Mucosa of descending colon (tissue), 3 donors: ENCODE results near the gene TM9SF1. TPM values are rescaled to one million over a fixed set of nuclear protein-coding genes. Genes with fewer than 3 reads are reported as not detected.

Experiments used
- ATAC-seq: fragments of 200-7000 bp; cut with Tn5 transposase; one replicate; pipeline ENCODE4 v1.9.1; 2020; ENCODE audit warnings: mild to moderate bottlenecking, moderate library complexity
- DNase-seq, 3 donors: peaks; one replicate each; pipeline ENCODE4 v3.0.0-alpha.2; 2020
- H3K36me3 ChIP-seq: fragments of 200-600 bp; one replicate; pipeline ENCODE4 v1.8.0; 2021; ENCODE audit warnings: low read depth, mild to moderate bottlenecking
- H3K4me1 ChIP-seq: fragments of 200-600 bp; one replicate; pipeline ENCODE4 v1.8.0; 2021; ENCODE audit warnings: low read depth, mild to moderate bottlenecking
- H3K4me3 ChIP-seq: fragments of 200-600 bp; one replicate; pipeline ENCODE4 v1.8.0; 2021; ENCODE audit warnings: mild to moderate bottlenecking
- H3K9me3 ChIP-seq: fragments of 200-600 bp; one replicate; pipeline ENCODE4 v1.8.0; 2021; ENCODE audit warnings: mild to moderate bottlenecking
- CTCF ChIP-seq: fragments of 200-600 bp; IDR thresholded peaks from one replicate; pipeline ENCODE4 v1.8.0; 2022; ENCODE audit warnings: antibody characterized with exemption, mild to moderate bottlenecking
- intact Hi-C, 2 donors: fragments of 100-400 bp; cut with DNase I in 1 of 2; cut with micrococcal nuclease in 1 of 2; formaldehyde crosslinking; loops; one replicate each; pipeline versions ENCODE4 v1.11.0 to v1.11.1; 2022; cut with DNase I, micrococcal nuclease
- total RNA-seq, 3 donors: library from RNA; stranded (reverse); fragmentation: NEBNext Ultra II Directional in 2 of 3; extraction: Animal tissue kit (Norgen Biotek cat#: 25700) in 2 of 3; gene quantifications; one replicate each; pipeline versions ENCODE4 v1.2.1 to v1.2.4, GENCODE V29; 2021 to 2023
- donor health status: DM: no; HTN: no; CAD: no; lungs with moderate emphysema.
- donor health status: DM: no; HTN: no; CAD: no.
- donor health status: DM: no; HTN: yes; CAD: no.

TM9SF1 gene
- total RNA-seq, 3 donors from 2014 or later, result 41.7 to 49.1 (median 47.1) TPM

GRCh38 chr14:24150061-24150460 lies 45.2 kb downstream of the TM9SF1 start:
- intact Hi-C loops, result no loop called here
- TF ChIP-seq CTCF, result no peak
- DNase-seq (no peak), ATAC-seq (no peak)
- peaks cover 3% of the 10 kb centered on the region for H3K36me3 ChIP-seq
- H3K4me1 ChIP-seq, result peaks cover 21% of the 10 kb centered on the region
- H3K4me3 ChIP-seq, result no peak overlapping the region
- H3K9me3 ChIP-seq, result no peaks in the 10 kb centered on the region

GRCh38 chr14:24149302-24149969 lies 45.8 kb downstream of the TM9SF1 start:
- ATAC-seq (no peak), DNase-seq (no peak)
- H3K4me3 ChIP-seq, result no peak overlapping the region
- H3K4me1 ChIP-seq, result peaks cover 23% of the 10 kb centered on the region
- H3K9me3 ChIP-seq, result no peaks in the 10 kb centered on the region
- intact Hi-C loops, result no loop called here
- H3K36me3 ChIP-seq, result peaks cover 3% of the 10 kb centered on the region
- TF ChIP-seq CTCF, result no peak

GRCh38 chr14:24147761-24148428 lies 47.3 kb downstream of the TM9SF1 start:
- H3K36me3 ChIP-seq, result peaks cover 3% of the 10 kb centered on the region
- H3K4me3 ChIP-seq, result peak overlapping the region; percentile 84
- peaks cover 23% of the 10 kb centered on the region for H3K4me1 ChIP-seq
- ATAC-seq (peak; percentile 1), DNase-seq (no peak)
- H3K9me3 ChIP-seq, result no peaks in the 10 kb centered on the region
- intact Hi-C loops, result no loop called here
- no peak for TF ChIP-seq CTCF

- TF ChIP-seq CTCF, result peak; percentile 24
- peaks cover 30% of the 10 kb centered on the region for H3K4me1 ChIP-seq
- H3K36me3 ChIP-seq, result peaks cover 3% of the 10 kb centered on the region
- ATAC-seq (peak; percentile 92), DNase-seq (peak; percentile 97 to 99 (median 99))
- H3K4me3 ChIP-seq, result peak within 1 kb of the TSS; percentile 84
- H3K9me3 ChIP-seq, result no peaks in the 10 kb centered on the region
- intact Hi-C loops, result no loop called here
Observed at GRCh38 chr14:24146978-24147760, 48.1 kb downstream of the TM9SF1 start, which contains the start of gene RNF31. Gene RNF31, plus strand, starts transcription at chr14:24147498. Its CDS starts 201 bp downstream, at chr14:24147699.

GRCh38 chr14:24146453-24146977 lies 48.7 kb downstream of the TM9SF1 start, which contains the start of gene PSME2:
Gene PSME2, minus strand, starts transcription at chr14:24146610. Its CDS starts 29 bp downstream, at chr14:24146581.
- Histone ChIP-seq H3K4me3 (peak within 1 kb of the TSS; percentile 84), H3K4me1 (peaks cover 37% of the 10 kb centered on the region), H3K9me3 (no peaks in the 10 kb centered on the region), H3K36me3 (peaks cover 3% of the 10 kb centered on the region)
- intact Hi-C loops, result no loop called here
- peak; percentile 80 for ATAC-seq
- no peak for TF ChIP-seq CTCF
- DNase-seq, result peak; percentile 94 to 98 (median 96)
